HCT116 (cell line): ENCODE data around the gene CENPS. TPM values are rescaled to one million over a fixed set of nuclear protein-coding genes. Genes with fewer than 3 reads are reported as not detected.

Source experiments
- ATAC-seq: fragments of 200-7000 bp; cut with Tn5 transposase; 2 replicates; pipeline ENCODE4 v1.9.1; 2020; ENCODE audit warnings: mild to moderate bottlenecking, moderate library complexity
- BruUV-seq: library from RNA; stranded (reverse); fragments of 400-500 nt; replicated peaks from 2 replicates; lab custom pipeline; 2021; lab: Mats Ljungman, UMichigan
- CTCF ChIA-PET: fragments of 300-600 bp; sonication (Branson Sonifier 250); formaldehyde crosslinking; loops from one replicate; lab custom pipeline; 2021; ENCODE audit warnings: antibody characterized with exemption; lab: Charles Lee
- POLR2A ChIA-PET: fragments of 300-600, 350-600 bp; sonication (Branson Sonifier 250); formaldehyde crosslinking; loops from one replicate; lab custom pipeline; 2021; ENCODE audit warnings: antibody characterized with exemption; lab: Charles Lee
- RAD21 ChIA-PET, 2 experiments: fragments of 300-600 bp; sonication (Branson Sonifier 250); formaldehyde crosslinking; loops; one replicate each; lab custom pipeline; 2023; ENCODE audit warnings: low total read pairs in 2 of 2; ENCODE audit not compliant: uncharacterized antibody in 2 of 2, unreplicated experiment in 2 of 2, low non-redundant PET in 1 of 2; lab: Charles Lee
- DNase-seq: peaks from one replicate; pipeline ENCODE4 v3.0.0-alpha.2; 2010; ENCODE audit warnings: low read depth, low spot score
- H2AFZ ChIP-seq: fragments of 200-600 bp; shearing (Covaris generic), sonication (generic); 2 replicates; pipeline ENCODE4 v1.6.1; 2017; ENCODE audit warnings: low read depth, mixed run types, mixed read lengths, antibody characterized with exemption, low read length; ENCODE audit not compliant: poor library complexity, severe bottlenecking
- H3K27ac ChIP-seq: 2 replicates; pipeline ENCODE4 v1.5.1; 2012; ENCODE audit warnings: low read depth, low read length
- H3K27me3 ChIP-seq: fragments of 200-600 bp; sonication (generic); 2 replicates; pipeline ENCODE4 v1.6.1; 2016; ENCODE audit warnings: mixed run types, low read length, mixed read lengths; ENCODE audit not compliant: insufficient read depth
- H3K36me3 ChIP-seq, 2 experiments: fragments of 200-500 bp in 1 of 2; fragments of 200-600 bp in 1 of 2; sonication (Bioruptor generic) in 1 of 2; sonication (generic) in 1 of 2; 2 replicates each; pipeline versions ENCODE4 v1.5.1 to v1.6.1; 2014 to 2016; ENCODE audit warnings: low read length in 2 of 2, inconsistent platforms in 1 of 2, mixed read lengths in 1 of 2, mixed run types in 1 of 2; ENCODE audit not compliant: insufficient read depth in 2 of 2, control insufficient read depth in 1 of 2
- H3K4me1 ChIP-seq, 2 experiments: fragments of 200-600 bp in 1 of 2; sonication (generic) in 1 of 2; 2 replicates each; pipeline versions ENCODE4 v1.5.1 to v1.6.1; 2012 to 2017; ENCODE audit warnings: low read length in 2 of 2, inconsistent platforms in 1 of 2, mild to moderate bottlenecking in 1 of 2, mixed read lengths in 1 of 2, mixed run types in 1 of 2, moderate library complexity in 1 of 2; ENCODE audit not compliant: insufficient read depth in 2 of 2, control insufficient read depth in 1 of 2
- H3K4me2 ChIP-seq: fragments of 200-600 bp; sonication (generic); 2 replicates; pipeline ENCODE4 v1.6.1; 2017; ENCODE audit warnings: mixed run types, low read length, mixed read lengths
- H3K4me3 ChIP-seq, 2 experiments: fragments of 200-600 bp in 1 of 2; sonication (generic) in 1 of 2; replicated peaks in 1 of 2; 2 replicates each; pipeline ENCODE4 v1.5.1; 2011 to 2016; ENCODE audit warnings: low read length in 2 of 2, control low read depth in 1 of 2, low read depth in 1 of 2, mild to moderate bottlenecking in 1 of 2, mixed read lengths in 1 of 2, mixed run types in 1 of 2
- H3K79me2 ChIP-seq: fragments of 200-600 bp; sonication (generic); 2 replicates; pipeline ENCODE4 v1.6.1; 2017; ENCODE audit warnings: mild to moderate bottlenecking, mixed run types, low read length, moderate library complexity, mixed read lengths; ENCODE audit not compliant: insufficient read depth
- H3K9ac ChIP-seq: fragments of 200-600 bp; sonication (generic); 2 replicates; pipeline ENCODE4 v1.6.1; 2016; ENCODE audit warnings: low read length, mixed read lengths
- H3K9me2 ChIP-seq: fragments of 200-600 bp; sonication (generic), shearing (Covaris generic); 2 replicates; pipeline ENCODE4 v1.6.1; 2017; ENCODE audit warnings: mixed run types, mild to moderate bottlenecking, moderate library complexity; ENCODE audit not compliant: insufficient read depth
- H3K9me3 ChIP-seq, 2 experiments: fragments of 200-500 bp in 1 of 2; fragments of 200-600 bp in 1 of 2; sonication (Bioruptor generic) in 1 of 2; sonication (generic) in 1 of 2; 2 replicates each; pipeline ENCODE4 v1.6.1; 2014 to 2017; ENCODE audit warnings: low read length in 2 of 2, mixed read lengths in 2 of 2, inconsistent platforms in 1 of 2, low read depth in 1 of 2, mild to moderate bottlenecking in 1 of 2, mixed run types in 1 of 2, moderate library complexity in 1 of 2; ENCODE audit not compliant: control insufficient read depth in 1 of 2, insufficient read depth in 1 of 2
- H4K20me1 ChIP-seq: fragments of 200-600 bp; sonication (generic), shearing (Covaris generic); 2 replicates; pipeline ENCODE4 v1.6.1; 2017; ENCODE audit warnings: mixed run types, mild to moderate bottlenecking, moderate library complexity; ENCODE audit not compliant: insufficient read depth
- ATF3 ChIP-seq: IDR thresholded peaks from 2 replicates; pipeline ENCODE4 v1.6.1; 2012
- CEBPB ChIP-seq: IDR thresholded peaks from 2 replicates; pipeline ENCODE4 v1.6.1; 2012; ENCODE audit warnings: low read depth
- EZH2 ChIP-seq: fragments of 200-600 bp; sonication (generic); IDR thresholded peaks from 2 replicates; pipeline ENCODE4 v1.6.1; 2017; ENCODE audit warnings: antibody characterized with exemption, mixed run types
- EZH2phosphoT487 ChIP-seq: fragments of 200-600 bp; IDR thresholded peaks from 2 replicates; pipeline ENCODE4 v1.6.1; 2018; ENCODE audit warnings: antibody characterized with exemption, borderline replicate concordance
- JUND ChIP-seq: IDR thresholded peaks from 2 replicates; pipeline ENCODE4 v1.6.1; 2012
- MAX ChIP-seq: IDR thresholded peaks from 2 replicates; pipeline ENCODE4 v1.6.1; 2012
- POLR2A ChIP-seq: IDR thresholded peaks from 2 replicates; pipeline ENCODE4 v1.7.0; 2011; ENCODE audit warnings: borderline replicate concordance; ENCODE audit not compliant: insufficient read depth, insufficient read length; ENCODE audit errors: extremely low read depth
- POLR2AphosphoS5 ChIP-seq: IDR thresholded peaks from 2 replicates; pipeline ENCODE4 v1.6.1; 2011; ENCODE audit warnings: mild to moderate bottlenecking, low read depth, low read length, moderate library complexity
- RAD21 ChIP-seq: IDR thresholded peaks from 2 replicates; pipeline ENCODE4 v1.6.1; 2012; ENCODE audit warnings: low read depth, mild to moderate bottlenecking
- SIN3A ChIP-seq: IDR thresholded peaks from 2 replicates; pipeline ENCODE4 v1.6.1; 2012; ENCODE audit warnings: low read depth
- SP1 ChIP-seq: IDR thresholded peaks from 2 replicates; pipeline ENCODE4 v1.6.1; 2012; ENCODE audit warnings: low read depth
- SRF ChIP-seq: IDR thresholded peaks from 2 replicates; pipeline ENCODE4 v1.6.1; 2012; ENCODE audit warnings: low read depth
- TCF7L2 ChIP-seq: IDR thresholded peaks from 2 replicates; pipeline ENCODE4 v1.7.0; 2011; ENCODE audit warnings: borderline replicate concordance, inconsistent platforms; ENCODE audit not compliant: insufficient read depth, insufficient read length; ENCODE audit errors: extremely low read depth
- YY1 ChIP-seq: IDR thresholded peaks from 2 replicates; pipeline ENCODE4 v1.6.1; 2011; ENCODE audit warnings: low read length, low read depth, moderate library complexity, mild to moderate bottlenecking; ENCODE audit not compliant: insufficient replicate concordance; ENCODE audit errors: extremely low read depth
- ZBTB33 ChIP-seq: IDR thresholded peaks from 2 replicates; pipeline ENCODE4 v1.6.1; 2011; ENCODE audit warnings: mild to moderate bottlenecking, low read length, moderate library complexity; ENCODE audit not compliant: insufficient replicate concordance; ENCODE audit errors: extremely low read depth
- ZFX ChIP-seq: fragments of 450-650 bp; IDR thresholded peaks from 2 replicates; pipeline ENCODE4 v1.6.1; 2017
- ZNF274 ChIP-seq: fragments of 200-500 bp; sonication (Bioruptor generic); IDR thresholded peaks from 2 replicates; pipeline ENCODE4 v1.6.1; 2014; ENCODE audit warnings: mild to moderate bottlenecking, low read depth, low read length, inconsistent platforms
- intact Hi-C: fragments of 100-400 bp; cut with micrococcal nuclease; formaldehyde crosslinking; loops from 2 replicates; pipeline ENCODE4 v1.10.0; 2022
- total RNA-seq: library from RNA; stranded (reverse); gene quantifications from one replicate; pipeline ENCODE4 v1.2.1, GENCODE V29; 2021; ENCODE audit not compliant: unreplicated experiment

CENPS gene
- total RNA-seq, 1 experiment from 2014 or later: 21.9 TPM

- Histone ChIP-seq H3K4me1 (peaks cover 6 to 23% of the 10 kb centered on the region in 2 experiments; a peak in 3 of 4 replicates), H3K79me2 (peaks cover 27% of the 10 kb centered on the region), H3K27me3 (no peaks in the 10 kb centered on the region), H3K4me2 (no peak overlapping the region), H4K20me1 (no peaks in the 10 kb centered on the region), H3K9me3 (no peaks in the 10 kb centered on the region), H3K4me3 (no peak overlapping the region), H3K9ac (no peak overlapping the region), H3K27ac (no peak overlapping the region), H3K9me2 (no peaks in the 10 kb centered on the region), H2AFZ (no peak overlapping the region), H3K36me3 (peaks cover 16 to 32% of the 10 kb centered on the region in 2 experiments; a peak in 3 of 4 replicates)
- DNase-seq (no peak), ATAC-seq (no peak)
- RAD21 ChIA-PET: no interaction called here
- TF ChIP-seq JUND (no peak), YY1 (no peak), TCF7L2 (no peak), EZH2phosphoT487 (no peak), SIN3A (no peak), SP1 (no peak), SRF (no peak), MAX (no peak), ZBTB33 (no peak), RAD21 (no peak), POLR2AphosphoS5 (no peak), EZH2 (no peak), ATF3 (no peak), ZFX (no peak), CEBPB (no peak), POLR2A (no peak), ZNF274 (no peak)
- BruUV-seq: no TSS peak
- POLR2A ChIA-PET: no interaction called here
- CTCF ChIA-PET: no interaction called here
- intact Hi-C loops: no loop called here
These were observed 29.0 kb upstream of the CENPS start for GRCh38 chr1:10401281-10401680.
